Keratinocyte (primary cell): ENCODE measurements around the gene SERPINI1. TPM values are rescaled to one million over a fixed set of nuclear protein-coding genes. Genes with fewer than 3 reads are reported as not detected.

Experiments
- DNase-seq: peaks from one replicate; pipeline ENCODE4 v3.0.0-alpha.2; 2011; ENCODE audit warnings: low read depth, missing footprints, low spot score
- FAIRE-seq: peaks from 2 replicates; lab custom pipeline; 2011; peaks lifted over from hg19 to GRCh38; lab: Jason Lieb, UNC
- H2AFZ ChIP-seq: 2 replicates; pipeline ENCODE4 v1.6.0; 2012; ENCODE audit warnings: low read length, control low read depth, inconsistent platforms; ENCODE audit not compliant: control insufficient read depth
- H3K27ac ChIP-seq: 2 replicates; pipeline ENCODE4 v1.5.1; 2011; ENCODE audit warnings: low read length; ENCODE audit not compliant: control insufficient read depth, insufficient read depth
- H3K27me3 ChIP-seq: 3 replicates; pipeline ENCODE4 v1.6.0; 2011; ENCODE audit warnings: low read length; ENCODE audit not compliant: control insufficient read depth, insufficient read depth; ENCODE audit errors: extremely low read depth
- H3K36me3 ChIP-seq, 2 experiments: 2 replicates in 1 of 2; 3 replicates in 1 of 2; pipeline ENCODE4 v1.5.1; 2011; ENCODE audit warnings: low read length in 2 of 2, mild to moderate bottlenecking in 1 of 2; ENCODE audit not compliant: control insufficient read depth in 2 of 2, insufficient read depth in 2 of 2; ENCODE audit errors: extremely low read depth in 1 of 2
- H3K4me1 ChIP-seq: 3 replicates; pipeline ENCODE4 v1.5.1; 2011; ENCODE audit warnings: low read length; ENCODE audit not compliant: control insufficient read depth, insufficient read depth; ENCODE audit errors: extremely low read depth
- H3K4me2 ChIP-seq: 3 replicates; pipeline ENCODE4 v1.6.0; 2011; ENCODE audit warnings: low read depth, low read length; ENCODE audit not compliant: control insufficient read depth, insufficient read depth; ENCODE audit errors: extremely low read depth
- H3K4me3 ChIP-seq, 3 experiments: fragments of 200-600 bp in 1 of 3; sonication (generic) in 1 of 3; 2 replicates in 2 of 3; 3 replicates in 1 of 3; pipeline ENCODE4 v1.5.1; 2011 to 2016; ENCODE audit warnings: low read length in 3 of 3, mild to moderate bottlenecking in 3 of 3, control low read depth in 2 of 3, inconsistent platforms in 1 of 3, low read depth in 1 of 3, mixed read lengths in 1 of 3, mixed run types in 1 of 3, moderate library complexity in 1 of 3; ENCODE audit not compliant: control insufficient read depth in 2 of 3, insufficient read depth in 2 of 3; ENCODE audit errors: extremely low read depth in 1 of 3
- H3K79me2 ChIP-seq: 2 replicates; pipeline ENCODE4 v1.6.0; 2012; ENCODE audit warnings: low read length; ENCODE audit not compliant: control insufficient read depth, insufficient read depth
- H3K9ac ChIP-seq: 3 replicates; pipeline ENCODE4 v1.6.0; 2011; ENCODE audit warnings: low read length; ENCODE audit not compliant: control insufficient read depth, insufficient read depth; ENCODE audit errors: extremely low read depth
- H3K9me1 ChIP-seq: 3 replicates; pipeline ENCODE4 v1.6.0; 2011; ENCODE audit warnings: low read length; ENCODE audit not compliant: control insufficient read depth, insufficient read depth; ENCODE audit errors: extremely low read depth
- H3K9me3 ChIP-seq: 2 replicates; pipeline ENCODE4 v1.5.1; 2012; ENCODE audit warnings: low read depth, low read length; ENCODE audit not compliant: control insufficient read depth
- H4K20me1 ChIP-seq: 3 replicates; pipeline ENCODE4 v1.6.0; 2011; ENCODE audit warnings: low read length; ENCODE audit not compliant: control insufficient read depth, insufficient read depth; ENCODE audit errors: extremely low read depth
- EZH2 ChIP-seq: IDR thresholded peaks from one replicate; pipeline ENCODE4 v1.6.1; 2012; ENCODE audit warnings: inconsistent platforms, mild to moderate bottlenecking, low read length, moderate library complexity
- dilution Hi-C: fragments of 300-500 bp; cut with MboI; formaldehyde crosslinking; loops from one replicate; pipeline ENCODE4 v1.7.0; 2020; ENCODE audit warnings: low sequenced_read_pairs; ENCODE audit not compliant: extremely low pct_ligation_motif_present
- polyA plus RNA-seq, 5 experiments: library from polyadenylated mRNA; depleted of rRNA in 3 of 5; stranded (reverse) in 3 of 5; stranded (forward) in 1 of 5; unstranded in 1 of 5; fragments of >200 nt; gene quantifications; 1 replicate in 1 of 5; 2 replicates in 3 of 5; 3 replicates in 1 of 5; pipeline versions ENCODE4 v1.2.1 to v1.2.3, GENCODE V29; 2011 to 2012; ENCODE audit warnings: missing spikeins in 2 of 5, low read depth in 1 of 5, low replicate concordance in 1 of 5
- TF ChIP-seq, protein P1 (sequence below), 3 experiments: IDR thresholded peaks in 1 of 3; conservative IDR thresholded peaks in 1 of 3; optimal IDR thresholded peaks in 1 of 3; 2 replicates in 2 of 3; 3 replicates in 1 of 3; pipeline versions ENCODE3 to v1.5.1; 2011; ENCODE audit warnings: low read length in 3 of 3, mild to moderate bottlenecking in 3 of 3, moderate library complexity in 2 of 3, control low read depth in 1 of 3, inconsistent platforms in 1 of 3; ENCODE audit not compliant: insufficient read depth in 2 of 3; ENCODE audit errors: extremely low read depth in 1 of 3

SERPINI1 gene
- polyA plus RNA-seq, 1 donor (not counting 4 experiments of a cell fraction or from before 2014, with no cell fraction given): 5.5 TPM

DNA sequence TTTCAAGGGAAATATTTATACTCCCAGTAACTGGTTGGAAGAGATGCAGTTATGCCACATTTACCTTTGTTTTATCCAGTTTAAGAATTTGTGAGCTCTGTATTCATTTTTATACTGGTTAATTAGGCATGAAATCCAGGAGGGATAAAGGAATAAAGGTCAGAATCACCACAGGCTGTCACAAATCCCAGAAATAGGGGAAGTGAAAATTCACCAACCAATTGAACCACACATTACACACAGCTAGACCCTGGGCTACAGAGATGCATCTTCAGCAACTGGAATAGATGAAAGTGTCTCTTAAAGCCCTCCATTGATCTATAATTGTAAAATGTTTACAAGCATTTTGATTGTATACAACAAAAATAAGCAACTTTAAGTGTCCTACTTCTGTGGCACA, 18.5 kb downstream of the SERPINI1 start:
- Histone ChIP-seq H2AFZ (no peak overlapping the region), H3K9me1 (no peaks in the 10 kb centered on the region), H3K9me3 (no peaks in the 10 kb centered on the region), H3K27me3 (no peaks in the 10 kb centered on the region), H3K27ac (no peak overlapping the region), H3K9ac (no peak overlapping the region), H3K4me1 (no peaks in the 10 kb centered on the region), H4K20me1 (no peaks in the 10 kb centered on the region), H3K79me2 (no peaks in the 10 kb centered on the region), H3K4me2 (no peak overlapping the region), H3K4me3 (no peak overlapping the region), H3K36me3 (no peaks in the 10 kb centered on the region)
- dilution Hi-C loops: no loop called here
- TF ChIP-seq, protein P1, sequence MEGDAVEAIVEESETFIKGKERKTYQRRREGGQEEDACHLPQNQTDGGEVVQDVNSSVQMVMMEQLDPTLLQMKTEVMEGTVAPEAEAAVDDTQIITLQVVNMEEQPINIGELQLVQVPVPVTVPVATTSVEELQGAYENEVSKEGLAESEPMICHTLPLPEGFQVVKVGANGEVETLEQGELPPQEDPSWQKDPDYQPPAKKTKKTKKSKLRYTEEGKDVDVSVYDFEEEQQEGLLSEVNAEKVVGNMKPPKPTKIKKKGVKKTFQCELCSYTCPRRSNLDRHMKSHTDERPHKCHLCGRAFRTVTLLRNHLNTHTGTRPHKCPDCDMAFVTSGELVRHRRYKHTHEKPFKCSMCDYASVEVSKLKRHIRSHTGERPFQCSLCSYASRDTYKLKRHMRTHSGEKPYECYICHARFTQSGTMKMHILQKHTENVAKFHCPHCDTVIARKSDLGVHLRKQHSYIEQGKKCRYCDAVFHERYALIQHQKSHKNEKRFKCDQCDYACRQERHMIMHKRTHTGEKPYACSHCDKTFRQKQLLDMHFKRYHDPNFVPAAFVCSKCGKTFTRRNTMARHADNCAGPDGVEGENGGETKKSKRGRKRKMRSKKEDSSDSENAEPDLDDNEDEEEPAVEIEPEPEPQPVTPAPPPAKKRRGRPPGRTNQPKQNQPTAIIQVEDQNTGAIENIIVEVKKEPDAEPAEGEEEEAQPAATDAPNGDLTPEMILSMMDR (optimal IDR thresholded peaks at IDR 0.05 in 1 of 3, IDR thresholded peaks at IDR 0.05 in 1 of 3, conservative IDR thresholded peaks at IDR 0.05 in 1 of 3; ENCODE audit: extremely low read depth in 1 of 3, insufficient read depth in 2 of 3, low read length in 3 of 3): no peak
- no peak for TF ChIP-seq EZH2
- FAIRE-seq (no peak), DNase-seq (no peak)

DNA sequence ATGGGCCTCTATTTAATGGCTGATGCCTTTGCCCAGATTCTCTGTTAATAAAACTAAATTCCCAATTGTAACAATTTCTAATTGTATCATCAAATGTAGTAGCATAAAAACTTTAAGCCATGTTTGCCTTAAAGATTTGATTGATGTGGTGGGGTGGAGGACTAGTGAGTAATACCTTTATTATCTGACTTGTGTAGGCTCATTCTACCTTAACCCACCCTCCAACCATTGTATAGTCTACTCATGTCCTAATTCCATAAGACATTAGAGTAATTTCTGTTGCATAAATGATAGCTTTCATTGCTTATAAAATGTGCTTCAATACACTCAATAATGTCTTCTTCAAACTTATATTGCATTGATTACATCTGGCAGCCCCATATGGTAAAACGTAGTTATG, 25.8 kb downstream of the SERPINI1 start:
- dilution Hi-C loops: no loop called here
- H3K36me3 ChIP-seq: no peaks in the 10 kb centered on the region
- DNase-seq: no peak
- no peaks in the 10 kb centered on the region for H3K27me3 ChIP-seq
- H3K79me2 ChIP-seq: no peaks in the 10 kb centered on the region
- H3K9ac ChIP-seq: no peak overlapping the region
- no peaks in the 10 kb centered on the region for H3K4me1 ChIP-seq
- H3K4me3 ChIP-seq: no peak overlapping the region
- H3K9me1 ChIP-seq: no peaks in the 10 kb centered on the region
- no peak overlapping the region for H2AFZ ChIP-seq
- TF ChIP-seq EZH2: no peak
- TF ChIP-seq, protein P1 (optimal IDR thresholded peaks at IDR 0.05 in 1 of 3, IDR thresholded peaks at IDR 0.05 in 1 of 3, conservative IDR thresholded peaks at IDR 0.05 in 1 of 3; ENCODE audit: extremely low read depth in 1 of 3, insufficient read depth in 2 of 3, low read length in 3 of 3): no peak
- H3K4me2 ChIP-seq: no peak overlapping the region
- no peaks in the 10 kb centered on the region for H4K20me1 ChIP-seq
- no peaks in the 10 kb centered on the region for H3K9me3 ChIP-seq
- no peak overlapping the region for H3K27ac ChIP-seq
- FAIRE-seq: no peak
